Activated T-cell treated with anti-CD3 and anti-CD28 coated beads for 24 hours (primary cell): ENCODE results near the gene COL28A1.
A peak's percentile ranks its signal among the peaks of the same experiment; 100 is the strongest.

Experiments used
- DNase-seq: peaks from one replicate; pipeline ENCODE4 v3.0.0-alpha.2; 2020; ENCODE audit warnings: low read depth

The COL28A1 gene

GRCh38 chr7:7535691-7536090 lies at the start of gene COL28A1:
TSS of gene COL28A1 (minus strand) at chr7:7535873. CDS start at chr7:7532875, 2,998 bp downstream.
- DNase-seq, result no peak

GRCh38 chr7:7584653-7585052 lies 49.0 kb upstream of the COL28A1 start:
- no peak for DNase-seq

GRCh38 chr7:7583731-7584130 lies 48.1 kb upstream of the COL28A1 start:
- no peak for DNase-seq

GRCh38 chr7:7582596-7582995 lies 46.9 kb upstream of the COL28A1 start:
- DNase-seq, result no peak

- DNase-seq, result no peak
These were observed 46.0 kb upstream of the COL28A1 start for GRCh38 chr7:7581531-7582179.

GRCh38 chr7:7579638-7580037 lies 44.0 kb upstream of the COL28A1 start:
- no peak for DNase-seq

GRCh38 chr7:7577888-7578287 lies 42.2 kb upstream of the COL28A1 start:
- no peak for DNase-seq

- DNase-seq, result no peak
These were observed 40.7 kb upstream of the COL28A1 start for GRCh38 chr7:7576344-7576743.

- DNase-seq, result no peak
These were observed 38.0 kb upstream of the COL28A1 start for GRCh38 chr7:7573701-7574100.

GRCh38 chr7:7570584-7570983 lies 34.9 kb upstream of the COL28A1 start:
- DNase-seq, result no peak

- DNase-seq, result no peak
These were observed 33.9 kb upstream of the COL28A1 start for GRCh38 chr7:7569615-7570014.

- no peak for DNase-seq
These were observed 33.4 kb upstream of the COL28A1 start for GRCh38 chr7:7569081-7569527.

GRCh38 chr7:7568553-7568952 lies 32.9 kb upstream of the COL28A1 start:
- DNase-seq, result no peak

GRCh38 chr7:7567898-7568531 lies 32.3 kb upstream of the COL28A1 start:
- no peak for DNase-seq

GRCh38 chr7:7566651-7567611 lies 31.3 kb upstream of the COL28A1 start, which contains the start of gene MIOS:
TSS of gene MIOS (plus strand) at chr7:7566884. CDS start at chr7:7572476, 5,592 bp downstream.
- peak; percentile 78 for DNase-seq

- DNase-seq, result no peak
These were observed 30.3 kb upstream of the COL28A1 start for GRCh38 chr7:7565746-7566650.

GRCh38 chr7:7565018-7565680 lies 29.5 kb upstream of the COL28A1 start:
- DNase-seq, result no peak

- DNase-seq, result no peak
These were observed 28.7 kb upstream of the COL28A1 start for GRCh38 chr7:7564323-7564780.

- DNase-seq, result no peak
These were observed 28.1 kb upstream of the COL28A1 start for GRCh38 chr7:7563813-7564212.

GRCh38 chr7:7563269-7563668 lies 27.6 kb upstream of the COL28A1 start:
- DNase-seq, result no peak

GRCh38 chr7:7562736-7563135 lies 27.1 kb upstream of the COL28A1 start:
- no peak for DNase-seq
